ENCODE results near the gene MRPL44.
"Not testable (repeated sequence)": the region's sequence is repeated elsewhere in the genome, so short reads cannot be mapped to it uniquely, and the experiment has no call there.

Gene MRPL44

DNA sequence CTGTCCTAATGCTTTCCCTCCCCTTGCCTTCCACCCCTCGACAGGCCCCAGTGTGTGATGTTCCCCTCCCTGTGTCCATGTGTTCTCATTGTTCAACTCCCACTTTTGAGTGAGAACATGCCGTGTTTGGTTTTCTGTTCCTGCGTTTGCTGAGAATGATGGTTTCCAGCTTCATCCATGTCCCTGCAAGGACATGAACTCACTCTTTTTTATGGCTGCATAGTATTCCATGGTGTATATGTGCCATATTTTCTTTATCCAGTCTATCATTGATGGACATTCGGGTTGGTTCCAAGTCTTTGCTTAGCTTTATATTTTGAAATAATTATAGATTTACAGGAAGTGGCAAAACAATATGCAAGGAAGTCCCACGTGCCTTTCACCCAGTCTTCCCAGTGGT is 43.4 kb downstream of the MRPL44 start:
- WGBS (ENCODE audit: insufficient coverage), result 100% methylated on average over 3 of the region's 5 CpGs
- H3K9me3 ChIP-seq (ENCODE audit: control extremely low read depth in 1 of 5, control insufficient read depth in 4 of 5, insufficient read depth in 2 of 5, low read depth in 1 of 5, low read length in 4 of 5); POLR2A ChIA-PET; H3K4me1 ChIP-seq (ENCODE audit: control extremely low read depth in 1 of 4, control insufficient read depth in 4 of 4, insufficient read depth in 4 of 4, low read length in 3 of 4); H3K4me3 ChIP-seq (ENCODE audit: control insufficient read depth in 1 of 7, extremely low read depth in 1 of 7, insufficient read depth in 4 of 7, low read depth in 2 of 7, low read length in 6 of 7); H3K27me3 ChIP-seq (replicated peaks in 2 of 5; ENCODE audit: control insufficient read depth in 4 of 5, insufficient read depth in 5 of 5, low read length in 4 of 5); DNase-seq; H3K27ac ChIP-seq (ENCODE audit: insufficient read depth in 1 of 2, low read depth in 1 of 2, low read length in 2 of 2, poor library complexity in 1 of 2, severe bottlenecking in 2 of 2): not testable (repeated sequence)
- CTCF ChIA-PET, result interaction anchor here (1.5 to 2.2 kb wide), 2 partner anchors 13 to 282 kb away, joined by 5 to 7 read pairs; no protein-coding TSS in a partner anchor
- H3K36me3 ChIP-seq (ENCODE audit: control insufficient read depth in 4 of 4, insufficient read depth in 4 of 4, low read length in 3 of 4), result peaks cover 0 to 11% (median 5%) of the 10 kb centered on the region in 4 experiments

DNA sequence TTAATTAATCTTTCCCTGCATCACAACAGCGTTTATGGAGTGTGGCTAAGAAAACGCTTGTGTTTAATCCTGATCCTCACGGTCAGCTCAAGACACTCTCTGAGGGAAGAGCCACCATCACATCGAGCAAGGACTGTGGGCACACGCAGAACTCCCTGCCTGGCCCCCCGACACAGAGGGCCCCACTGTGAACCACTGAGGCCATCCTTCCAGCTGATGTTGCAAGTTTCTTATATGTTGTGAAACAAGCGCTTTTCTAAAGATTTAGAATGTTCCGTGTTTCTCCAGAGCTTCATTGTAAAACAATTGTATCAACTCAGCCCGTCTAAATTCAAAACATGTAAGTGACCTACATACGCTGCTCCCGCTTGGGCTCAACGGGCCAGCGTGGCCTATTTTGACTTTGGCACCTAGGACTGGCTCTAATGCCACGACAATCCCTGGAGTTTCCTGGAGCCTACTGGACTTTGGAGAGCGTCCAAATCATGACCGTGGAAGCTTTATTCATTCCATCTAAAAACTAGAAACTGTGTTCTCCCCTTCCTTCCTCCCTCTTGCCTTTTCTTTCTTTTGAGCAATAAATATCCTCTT is 46.9 kb downstream of the MRPL44 start:
- POLR2A ChIA-PET, result no interaction called here
- 89% methylated on average over 15 of the region's 16 CpGs for WGBS (ENCODE audit: insufficient coverage)
- no peak for DNase-seq
- H3K27me3 ChIP-seq (replicated peaks in 2 of 5; ENCODE audit: control insufficient read depth in 4 of 5, insufficient read depth in 5 of 5, low read length in 4 of 5), result no peaks in the 10 kb centered on the region
- CTCF ChIA-PET, result interaction anchor here (1.0 to 2.3 kb wide), 3 partner anchors 9 to 642 kb away, joined by 4 to 12 read pairs (median 7); no protein-coding TSS in a partner anchor
- no peak overlapping the region for H3K4me3 ChIP-seq (ENCODE audit: control insufficient read depth in 1 of 7, extremely low read depth in 1 of 7, insufficient read depth in 4 of 7, low read depth in 2 of 7, low read length in 6 of 7)
- H3K27ac ChIP-seq (ENCODE audit: insufficient read depth in 1 of 2, low read depth in 1 of 2, low read length in 2 of 2, poor library complexity in 1 of 2, severe bottlenecking in 2 of 2), result no peak overlapping the region
- no peaks in the 10 kb centered on the region for H3K4me1 ChIP-seq (ENCODE audit: control extremely low read depth in 1 of 4, control insufficient read depth in 4 of 4, insufficient read depth in 4 of 4, low read length in 3 of 4)
- no peaks in the 10 kb centered on the region for H3K9me3 ChIP-seq (ENCODE audit: control extremely low read depth in 1 of 5, control insufficient read depth in 4 of 5, insufficient read depth in 2 of 5, low read depth in 1 of 5, low read length in 4 of 5)
- peaks cover 0 to 8% (median 3%) of the 10 kb centered on the region in 4 experiments for H3K36me3 ChIP-seq (ENCODE audit: control insufficient read depth in 4 of 4, insufficient read depth in 4 of 4, low read length in 3 of 4)

DNA sequence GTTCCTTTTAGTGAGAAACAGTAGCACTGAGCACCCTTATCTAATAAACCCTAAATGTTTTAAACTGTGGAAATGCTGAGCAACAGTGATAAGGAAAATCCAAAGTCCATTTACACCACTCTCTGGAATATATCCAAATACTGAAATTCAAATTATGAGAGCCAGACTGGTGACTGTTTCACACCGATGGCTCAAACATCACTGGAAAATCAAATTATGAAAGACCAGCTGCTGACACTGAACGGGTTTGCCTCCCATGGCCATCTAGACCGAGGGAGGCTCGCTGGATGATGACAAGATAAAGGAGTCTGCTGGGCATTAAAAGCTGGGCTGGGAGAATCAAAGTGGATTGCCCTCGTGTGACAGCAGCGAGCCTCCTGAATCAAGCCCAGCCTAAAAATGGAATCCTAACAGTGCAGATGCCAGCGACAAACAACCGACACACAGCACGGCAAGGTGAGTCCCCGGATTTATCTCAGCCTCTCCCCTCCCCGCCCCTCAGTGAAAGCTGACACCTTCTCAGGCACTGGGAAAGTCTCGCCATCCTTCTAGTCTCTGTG is 51.5 kb downstream of the MRPL44 start:
- peaks cover 0 to 11% (median 1%) of the 10 kb centered on the region in 4 experiments for H3K4me1 ChIP-seq (ENCODE audit: control extremely low read depth in 1 of 4, control insufficient read depth in 4 of 4, insufficient read depth in 4 of 4, low read length in 3 of 4)
- 83% methylated on average over 12 of the region's 12 CpGs for WGBS (ENCODE audit: insufficient coverage)
- H3K4me3 ChIP-seq (ENCODE audit: control insufficient read depth in 1 of 7, extremely low read depth in 1 of 7, insufficient read depth in 4 of 7, low read depth in 2 of 7, low read length in 6 of 7), result no peak overlapping the region
- DNase-seq, result no peak
- no peaks in the 10 kb centered on the region for H3K9me3 ChIP-seq (ENCODE audit: control extremely low read depth in 1 of 5, control insufficient read depth in 4 of 5, insufficient read depth in 2 of 5, low read depth in 1 of 5, low read length in 4 of 5)
- ChIA-PET POLR2A (interaction anchor here (0.6 kb wide), 1 partner anchor 30 kb away, joined by 4 read pairs; no protein-coding TSS in a partner anchor), CTCF (interaction anchor here (1.0 to 5.1 kb wide), 2 partner anchors 14 to 38 kb away, joined by 4 to 29 read pairs; no protein-coding TSS in a partner anchor)
- no peaks in the 10 kb centered on the region for H3K36me3 ChIP-seq (ENCODE audit: control insufficient read depth in 4 of 4, insufficient read depth in 4 of 4, low read length in 3 of 4)
- H3K27ac ChIP-seq (ENCODE audit: insufficient read depth in 1 of 2, low read depth in 1 of 2, low read length in 2 of 2, poor library complexity in 1 of 2, severe bottlenecking in 2 of 2), result no peak overlapping the region
- H3K27me3 ChIP-seq (replicated peaks in 2 of 5; ENCODE audit: control insufficient read depth in 4 of 5, insufficient read depth in 5 of 5, low read length in 4 of 5), result no peaks in the 10 kb centered on the region

DNA sequence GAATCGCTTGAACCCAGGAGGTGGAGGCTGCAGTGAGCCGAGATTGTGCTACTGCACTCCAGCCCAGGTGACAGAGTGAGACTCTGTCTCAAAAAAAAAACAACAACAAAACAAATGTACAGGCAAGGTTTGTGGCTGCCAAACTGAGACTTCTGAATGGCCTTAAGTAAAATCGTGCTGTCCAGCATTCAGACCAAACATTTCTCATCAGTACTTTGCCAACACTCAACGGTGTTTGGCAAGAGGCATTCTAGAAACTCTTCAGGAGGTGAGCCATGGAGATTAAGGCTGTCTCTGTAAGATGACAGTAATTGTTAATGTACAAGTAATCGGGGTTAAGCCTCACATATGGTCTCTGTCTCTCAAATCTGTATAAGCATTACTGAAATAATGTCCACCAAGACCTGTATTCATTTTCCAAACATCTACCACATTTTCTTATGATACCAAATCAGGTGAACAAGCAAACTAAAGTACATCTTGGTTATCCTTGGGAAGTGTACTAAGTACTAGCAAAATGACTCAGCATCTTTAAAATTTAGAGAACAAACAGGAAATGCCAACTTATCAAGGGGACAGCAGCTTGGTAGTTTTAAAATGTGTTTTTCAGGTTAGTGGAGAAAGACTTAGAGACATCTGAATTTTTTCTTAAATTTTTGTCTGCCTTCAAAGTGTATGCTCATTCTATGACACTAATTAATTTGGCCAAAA is 52.5 kb downstream of the MRPL44 start:
- Histone ChIP-seq H3K27me3 (replicated peaks in 2 of 5; ENCODE audit: control insufficient read depth in 4 of 5, insufficient read depth in 5 of 5, low read length in 4 of 5) (no peaks in the 10 kb centered on the region), H3K9me3 (ENCODE audit: control extremely low read depth in 1 of 5, control insufficient read depth in 4 of 5, insufficient read depth in 2 of 5, low read depth in 1 of 5, low read length in 4 of 5) (no peaks in the 10 kb centered on the region), H3K4me3 (ENCODE audit: control insufficient read depth in 1 of 7, extremely low read depth in 1 of 7, insufficient read depth in 4 of 7, low read depth in 2 of 7, low read length in 6 of 7) (no peak overlapping the region), H3K27ac (ENCODE audit: insufficient read depth in 1 of 2, low read depth in 1 of 2, low read length in 2 of 2, poor library complexity in 1 of 2, severe bottlenecking in 2 of 2) (no peak overlapping the region), H3K36me3 (ENCODE audit: control insufficient read depth in 4 of 4, insufficient read depth in 4 of 4, low read length in 3 of 4) (no peaks in the 10 kb centered on the region), H3K4me1 (ENCODE audit: control extremely low read depth in 1 of 4, control insufficient read depth in 4 of 4, insufficient read depth in 4 of 4, low read length in 3 of 4) (peaks cover 0 to 11% (median 3%) of the 10 kb centered on the region in 4 experiments)
- ChIA-PET CTCF (interaction anchor here (5.1 kb wide), 1 partner anchor 15 kb away, joined by 29 read pairs; no protein-coding TSS in a partner anchor), POLR2A (no interaction called here)
- 100% methylated on average over 2 of the region's 5 CpGs for WGBS (ENCODE audit: insufficient coverage)
- DNase-seq, result peak; percentile 48 to 87 (median 71)

DNA sequence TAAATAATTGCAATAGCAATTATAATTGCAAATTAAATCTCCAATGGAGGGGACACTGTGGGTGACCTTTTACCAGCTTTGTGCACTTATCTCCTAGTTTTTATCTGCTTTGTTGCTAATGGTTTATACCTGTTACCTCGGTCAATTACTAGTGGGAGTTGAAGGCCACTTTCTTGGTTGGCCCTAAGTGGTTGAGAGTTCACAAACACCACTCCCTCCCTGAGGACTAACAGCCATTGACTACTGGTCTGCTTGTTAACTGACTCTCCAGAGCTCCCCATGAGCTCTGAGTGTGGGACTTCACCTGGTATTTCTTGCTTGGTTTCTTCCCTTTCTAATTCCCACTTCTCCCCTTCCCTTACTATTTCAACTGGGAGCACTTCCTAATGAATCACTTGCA is 54.6 kb downstream of the MRPL44 start:
- DNase-seq, result no peak
- no CpG with 5 or more reads among the region's 1 CpG for WGBS (ENCODE audit: insufficient coverage)

DNA sequence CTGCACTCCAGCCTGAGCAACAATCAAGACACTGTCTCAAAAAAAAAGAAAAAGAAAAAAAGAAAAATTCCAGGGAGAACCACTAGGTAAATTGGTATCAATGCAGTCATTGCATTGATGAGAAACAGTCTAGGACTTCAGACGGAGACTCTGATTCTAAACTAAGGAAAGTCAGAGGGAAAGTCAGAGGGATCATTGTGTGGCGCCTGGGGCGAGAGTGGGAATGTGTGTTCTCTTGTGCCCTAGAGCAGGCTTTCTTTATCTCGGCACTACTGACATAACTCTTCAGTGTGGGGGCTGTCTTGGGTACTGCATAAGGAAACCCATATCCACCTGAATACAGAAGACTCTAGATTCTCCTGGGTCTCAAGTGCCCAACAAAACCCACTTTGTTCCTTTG is 57.1 kb downstream of the MRPL44 start:
- Histone ChIP-seq H3K36me3 (ENCODE audit: control insufficient read depth in 4 of 4, insufficient read depth in 4 of 4, low read length in 3 of 4) (no peaks in the 10 kb centered on the region), H3K4me1 (ENCODE audit: control extremely low read depth in 1 of 4, control insufficient read depth in 4 of 4, insufficient read depth in 4 of 4, low read length in 3 of 4) (peaks cover 0 to 17% (median 5%) of the 10 kb centered on the region in 4 experiments), H3K4me3 (ENCODE audit: control insufficient read depth in 1 of 7, extremely low read depth in 1 of 7, insufficient read depth in 4 of 7, low read depth in 2 of 7, low read length in 6 of 7) (no peak overlapping the region), H3K9me3 (ENCODE audit: control extremely low read depth in 1 of 5, control insufficient read depth in 4 of 5, insufficient read depth in 2 of 5, low read depth in 1 of 5, low read length in 4 of 5) (no peaks in the 10 kb centered on the region), H3K27me3 (replicated peaks in 2 of 5; ENCODE audit: control insufficient read depth in 4 of 5, insufficient read depth in 5 of 5, low read length in 4 of 5) (no peaks in the 10 kb centered on the region), H3K27ac (ENCODE audit: insufficient read depth in 1 of 2, low read depth in 1 of 2, low read length in 2 of 2, poor library complexity in 1 of 2, severe bottlenecking in 2 of 2) (no peak overlapping the region)
- CTCF ChIA-PET, result interaction anchor here (1.8 kb wide), 1 partner anchor 20 kb away, joined by 8 read pairs; no protein-coding TSS in a partner anchor
- POLR2A ChIA-PET, result no interaction called here
- no peak for DNase-seq
- WGBS (ENCODE audit: insufficient coverage), result 86% methylated on average over 1 of the region's 4 CpGs

More for the DNA sequence above, 54.6 kb downstream of the MRPL44 start:
- no peaks in the 10 kb centered on the region for H3K27me3 ChIP-seq (replicated peaks in 2 of 5; ENCODE audit: control insufficient read depth in 4 of 5, insufficient read depth in 5 of 5, low read length in 4 of 5)
- POLR2A ChIA-PET, result no interaction called here
- no peaks in the 10 kb centered on the region for H3K9me3 ChIP-seq (ENCODE audit: control extremely low read depth in 1 of 5, control insufficient read depth in 4 of 5, insufficient read depth in 2 of 5, low read depth in 1 of 5, low read length in 4 of 5)
- H3K36me3 ChIP-seq (ENCODE audit: control insufficient read depth in 4 of 4, insufficient read depth in 4 of 4, low read length in 3 of 4), result no peaks in the 10 kb centered on the region
- CTCF ChIA-PET, result no interaction called here
- H3K4me3 ChIP-seq (ENCODE audit: control insufficient read depth in 1 of 7, extremely low read depth in 1 of 7, insufficient read depth in 4 of 7, low read depth in 2 of 7, low read length in 6 of 7), result no peak overlapping the region
- no peak overlapping the region for H3K27ac ChIP-seq (ENCODE audit: insufficient read depth in 1 of 2, low read depth in 1 of 2, low read length in 2 of 2, poor library complexity in 1 of 2, severe bottlenecking in 2 of 2)
- H3K4me1 ChIP-seq (ENCODE audit: control extremely low read depth in 1 of 4, control insufficient read depth in 4 of 4, insufficient read depth in 4 of 4, low read length in 3 of 4), result peaks cover 0 to 13% (median 5%) of the 10 kb centered on the region in 4 experiments
